K562 (cell line): Measurements from ENCODE around the gene OLFML2A. TPM values are rescaled to one million over a fixed set of nuclear protein-coding genes. Genes with fewer than 3 reads are reported as not detected.

Experiments
- CBX2 ChIP-seq: fragments of 200-600 bp; sonication (generic); IDR thresholded peaks from one replicate; pipeline ENCODE4 v1.6.1; 2012; ENCODE audit warnings: mild to moderate bottlenecking, low read length, inconsistent platforms; ENCODE audit not compliant: insufficient read depth, poor library complexity, severe bottlenecking
- CBX8 ChIP-seq: fragments of 200-600 bp; sonication (generic); IDR thresholded peaks from 2 replicates; pipeline ENCODE4 v1.6.1; 2012; ENCODE audit warnings: borderline replicate concordance, mixed run types, low read depth, mild to moderate bottlenecking, moderate library complexity, mixed read lengths, low read length, control low read depth, inconsistent platforms; ENCODE audit not compliant: poor library complexity, severe bottlenecking; ENCODE audit errors: extremely low read depth
- CCNT2 ChIP-seq: IDR thresholded peaks from 2 replicates; pipeline ENCODE4 v1.6.1; 2011; ENCODE audit warnings: borderline replicate concordance, low read depth, mild to moderate bottlenecking, moderate library complexity, mixed read lengths, low read length; ENCODE audit not compliant: insufficient read length; ENCODE audit errors: extremely low read depth
- KDM1A ChIP-seq, 2 experiments: fragments of 450-650 bp; IDR thresholded peaks; 2 replicates each; pipeline ENCODE4 v1.6.1; 2016; ENCODE audit warnings: mild to moderate bottlenecking in 2 of 2
- KLF10 ChIP-seq: fragments of 250-450 bp; sonication (Bioruptor Pico); IDR thresholded peaks from 2 replicates; pipeline ENCODE4 v1.6.1; 2021; ENCODE audit warnings: matching md5 sums
- MAFK ChIP-seq: IDR thresholded peaks from 2 replicates; pipeline ENCODE4 v1.6.1; 2011; ENCODE audit warnings: low read length, improper control_type of control experiment
- MEF2D ChIP-seq: conservative IDR thresholded peaks from 2 replicates; pipeline ENCODE4 v1.6.1; 2016; ENCODE audit warnings: low read depth, missing genetic modification characterization, missing compliant biosample characterization
- NFYB ChIP-seq: IDR thresholded peaks from 2 replicates; pipeline ENCODE4 v1.6.1; 2011; ENCODE audit warnings: mild to moderate bottlenecking, moderate library complexity; ENCODE audit not compliant: insufficient read length; ENCODE audit errors: extremely low read depth
- SMAD2 ChIP-seq: fragments of 150-350 bp; IDR thresholded peaks from 2 replicates; pipeline ENCODE4 v1.6.1; 2014; ENCODE audit warnings: low read depth, mild to moderate bottlenecking, low read length
- SMARCA4 ChIP-seq: fragments of 450-650 bp; IDR thresholded peaks from 2 replicates; pipeline ENCODE4 v1.6.1; 2016
- SMC3 ChIP-seq: conservative IDR thresholded peaks from 2 replicates; pipeline ENCODE4 v1.6.1; 2011; ENCODE audit warnings: low read depth, low read length, improper control_type of control experiment; ENCODE audit not compliant: insufficient read depth
- TGIF2 ChIP-seq: sonication (generic); formaldehyde crosslinking; IDR thresholded peaks from 2 replicates; pipeline ENCODE4 v1.8.1; 2022; ENCODE audit warnings: mild to moderate bottlenecking, missing genetic modification reagents, moderate library complexity
- TOE1 ChIP-seq, 2 experiments: fragments of 450-650 bp in 1 of 2; sonication (generic) in 1 of 2; formaldehyde crosslinking in 1 of 2; IDR thresholded peaks; 2 replicates each; pipeline versions ENCODE4 v1.7.1 to v1.8.0; 2016 to 2022; ENCODE audit warnings: borderline replicate concordance in 2 of 2, mild to moderate bottlenecking in 2 of 2, antibody characterized with exemption in 1 of 2, inconsistent platforms in 1 of 2, low read depth in 1 of 2, missing genetic modification reagents in 1 of 2, moderate library complexity in 1 of 2
- ZSCAN32 ChIP-seq: fragments of 450-650 bp; formaldehyde crosslinking; IDR thresholded peaks from 2 replicates; pipeline ENCODE4 v1.4.0; 2020; ENCODE audit warnings: mild to moderate bottlenecking, moderate library complexity
- polyA plus RNA-seq, 8 experiments: library from polyadenylated mRNA; depleted of rRNA in 4 of 8; stranded (reverse) in 5 of 8; unstranded in 3 of 8; fragments of >200 nt; fragmentation: Nextera tagmentation in 2 of 8; fragmentation: Illumina TruSeq in 1 of 8; extraction: Ambion mirVana in 2 of 8; extraction: Trizol in 1 of 8; gene quantifications; 2 replicates each; pipeline versions ENCODE4 v1.2.1 to v1.2.3, GENCODE V29; 2011 to 2014; ENCODE audit warnings: inconsistent platforms in 1 of 8, missing spikeins in 1 of 8
- total RNA-seq, 7 experiments: library from RNA; depleted of rRNA in 6 of 7; stranded (reverse); fragments of >200 nt in 6 of 7; fragmentation: Illumina TruSeq in 2 of 7; extraction: Trizol in 2 of 7; gene quantifications; 2 replicates each; pipeline versions ENCODE4 v1.2.1 to v1.2.3, GENCODE V29; 2011 to 2021; ENCODE audit warnings: low replicate concordance in 1 of 7
- TF ChIP-seq, protein P1 (sequence below): fragments of 250-450 bp; sonication (Bioruptor Pico); IDR thresholded peaks from 2 replicates; pipeline ENCODE4 v1.9.0; 2021; ENCODE audit warnings: mild to moderate bottlenecking, inconsistent platforms
- TF ChIP-seq, protein P2 (sequence below): fragments of 250-450 bp; sonication (Bioruptor Pico); IDR thresholded peaks from 2 replicates; pipeline ENCODE4 v1.9.0; 2021; ENCODE audit warnings: mild to moderate bottlenecking
- TF ChIP-seq, protein P3 (sequence below), 2 experiments: fragments of 150-350 bp in 1 of 2; IDR thresholded peaks; 2 replicates each; pipeline ENCODE4 v1.6.1; 2012 to 2016; ENCODE audit warnings: low read depth in 2 of 2, low read length in 2 of 2, mild to moderate bottlenecking in 1 of 2, moderate library complexity in 1 of 2
- TF ChIP-seq, protein P4 (sequence below): fragments of 450-650 bp; formaldehyde crosslinking; IDR thresholded peaks from 2 replicates; pipeline ENCODE4 v1.4.0; 2022; ENCODE audit warnings: missing genetic modification characterization

The OLFML2A gene
- total and polyA plus RNA-seq, 9 of the 15 experiments (the other 6 are each of a cell fraction or from before 2014, with no cell fraction given) = 0.16 TPM; not detected in 8

DNA sequence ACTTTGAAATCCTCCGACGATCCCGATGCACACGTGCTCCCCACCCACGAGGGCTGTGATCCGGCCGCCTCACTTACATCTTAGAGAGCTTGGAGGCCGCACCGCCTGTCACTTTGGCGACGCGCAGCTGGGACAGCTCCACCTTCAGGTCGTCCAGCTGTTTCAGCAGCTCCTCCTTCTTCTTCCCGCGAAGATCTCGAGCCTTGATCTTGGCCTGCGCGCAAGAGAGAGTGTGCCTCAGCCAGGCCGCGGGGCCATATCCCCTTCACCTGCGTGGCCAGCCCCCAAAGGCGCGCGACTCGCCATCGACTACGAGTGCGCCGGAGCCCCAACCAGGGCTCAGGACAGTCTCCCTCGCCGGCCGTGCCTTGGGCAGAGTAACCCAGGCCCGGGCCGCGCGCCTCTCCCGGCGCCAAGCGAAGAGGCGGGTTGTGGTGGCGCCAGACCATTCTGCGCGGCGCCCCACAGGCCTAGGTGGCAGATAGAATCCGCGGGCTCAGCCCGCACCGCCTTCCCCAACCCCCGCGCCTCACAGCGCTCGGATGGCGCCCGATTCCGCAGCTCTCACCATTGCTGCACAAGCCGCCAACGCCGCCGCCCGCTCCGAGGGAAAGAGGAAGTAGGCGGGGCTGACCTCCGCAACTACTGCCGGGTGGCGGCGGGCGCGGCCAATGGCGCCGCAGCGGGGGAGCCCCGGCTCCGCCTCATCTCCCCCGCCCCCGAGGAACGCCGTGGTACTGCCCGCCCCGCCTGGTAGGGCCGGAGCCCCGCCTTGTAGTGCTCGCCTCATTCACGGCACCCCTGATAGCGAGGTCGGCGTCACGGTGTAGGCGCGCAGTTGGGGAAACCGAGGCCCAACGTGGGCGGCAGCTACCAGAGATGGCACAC, 84.7 kb downstream of the OLFML2A start, which contains the start of the genes ARPC5L and RPL35 (continued):
- no peak for TF ChIP-seq KDM1A (IDR thresholded peaks at IDR 0.05)
- no peak for TF ChIP-seq SMARCA4
- TF ChIP-seq, protein P1, sequence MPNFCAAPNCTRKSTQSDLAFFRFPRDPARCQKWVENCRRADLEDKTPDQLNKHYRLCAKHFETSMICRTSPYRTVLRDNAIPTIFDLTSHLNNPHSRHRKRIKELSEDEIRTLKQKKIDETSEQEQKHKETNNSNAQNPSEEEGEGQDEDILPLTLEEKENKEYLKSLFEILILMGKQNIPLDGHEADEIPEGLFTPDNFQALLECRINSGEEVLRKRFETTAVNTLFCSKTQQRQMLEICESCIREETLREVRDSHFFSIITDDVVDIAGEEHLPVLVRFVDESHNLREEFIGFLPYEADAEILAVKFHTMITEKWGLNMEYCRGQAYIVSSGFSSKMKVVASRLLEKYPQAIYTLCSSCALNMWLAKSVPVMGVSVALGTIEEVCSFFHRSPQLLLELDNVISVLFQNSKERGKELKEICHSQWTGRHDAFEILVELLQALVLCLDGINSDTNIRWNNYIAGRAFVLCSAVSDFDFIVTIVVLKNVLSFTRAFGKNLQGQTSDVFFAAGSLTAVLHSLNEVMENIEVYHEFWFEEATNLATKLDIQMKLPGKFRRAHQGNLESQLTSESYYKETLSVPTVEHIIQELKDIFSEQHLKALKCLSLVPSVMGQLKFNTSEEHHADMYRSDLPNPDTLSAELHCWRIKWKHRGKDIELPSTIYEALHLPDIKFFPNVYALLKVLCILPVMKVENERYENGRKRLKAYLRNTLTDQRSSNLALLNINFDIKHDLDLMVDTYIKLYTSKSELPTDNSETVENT (CRISPR knock-in tag) = peak; percentile 34; the same call in 1 of the 2 replicates
- no peak for TF ChIP-seq KLF10 (CRISPR knock-in tag)
- TF ChIP-seq, protein P2, sequence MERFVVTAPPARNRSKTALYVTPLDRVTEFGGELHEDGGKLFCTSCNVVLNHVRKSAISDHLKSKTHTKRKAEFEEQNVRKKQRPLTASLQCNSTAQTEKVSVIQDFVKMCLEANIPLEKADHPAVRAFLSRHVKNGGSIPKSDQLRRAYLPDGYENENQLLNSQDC (CRISPR knock-in tag) = peak; percentile 77; the same call in 1 of the 2 replicates
- TF ChIP-seq MEF2D (tag) = no peak
- TF ChIP-seq CCNT2 = peak; percentile 96
- TF ChIP-seq, protein P3, sequence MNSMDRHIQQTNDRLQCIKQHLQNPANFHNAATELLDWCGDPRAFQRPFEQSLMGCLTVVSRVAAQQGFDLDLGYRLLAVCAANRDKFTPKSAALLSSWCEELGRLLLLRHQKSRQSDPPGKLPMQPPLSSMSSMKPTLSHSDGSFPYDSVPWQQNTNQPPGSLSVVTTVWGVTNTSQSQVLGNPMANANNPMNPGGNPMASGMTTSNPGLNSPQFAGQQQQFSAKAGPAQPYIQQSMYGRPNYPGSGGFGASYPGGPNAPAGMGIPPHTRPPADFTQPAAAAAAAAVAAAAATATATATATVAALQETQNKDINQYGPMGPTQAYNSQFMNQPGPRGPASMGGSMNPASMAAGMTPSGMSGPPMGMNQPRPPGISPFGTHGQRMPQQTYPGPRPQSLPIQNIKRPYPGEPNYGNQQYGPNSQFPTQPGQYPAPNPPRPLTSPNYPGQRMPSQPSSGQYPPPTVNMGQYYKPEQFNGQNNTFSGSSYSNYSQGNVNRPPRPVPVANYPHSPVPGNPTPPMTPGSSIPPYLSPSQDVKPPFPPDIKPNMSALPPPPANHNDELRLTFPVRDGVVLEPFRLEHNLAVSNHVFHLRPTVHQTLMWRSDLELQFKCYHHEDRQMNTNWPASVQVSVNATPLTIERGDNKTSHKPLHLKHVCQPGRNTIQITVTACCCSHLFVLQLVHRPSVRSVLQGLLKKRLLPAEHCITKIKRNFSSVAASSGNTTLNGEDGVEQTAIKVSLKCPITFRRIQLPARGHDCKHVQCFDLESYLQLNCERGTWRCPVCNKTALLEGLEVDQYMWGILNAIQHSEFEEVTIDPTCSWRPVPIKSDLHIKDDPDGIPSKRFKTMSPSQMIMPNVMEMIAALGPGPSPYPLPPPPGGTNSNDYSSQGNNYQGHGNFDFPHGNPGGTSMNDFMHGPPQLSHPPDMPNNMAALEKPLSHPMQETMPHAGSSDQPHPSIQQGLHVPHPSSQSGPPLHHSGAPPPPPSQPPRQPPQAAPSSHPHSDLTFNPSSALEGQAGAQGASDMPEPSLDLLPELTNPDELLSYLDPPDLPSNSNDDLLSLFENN (IDR thresholded peaks at IDR 0.05; ENCODE audit: low read depth in 2 of 2, low read length in 2 of 2) = peak in 1 of 2 experiments; percentile 52; a peak in 1 of 4 replicates
- peak; percentile 51 for TF ChIP-seq NFYB
- TF ChIP-seq, protein P4, sequence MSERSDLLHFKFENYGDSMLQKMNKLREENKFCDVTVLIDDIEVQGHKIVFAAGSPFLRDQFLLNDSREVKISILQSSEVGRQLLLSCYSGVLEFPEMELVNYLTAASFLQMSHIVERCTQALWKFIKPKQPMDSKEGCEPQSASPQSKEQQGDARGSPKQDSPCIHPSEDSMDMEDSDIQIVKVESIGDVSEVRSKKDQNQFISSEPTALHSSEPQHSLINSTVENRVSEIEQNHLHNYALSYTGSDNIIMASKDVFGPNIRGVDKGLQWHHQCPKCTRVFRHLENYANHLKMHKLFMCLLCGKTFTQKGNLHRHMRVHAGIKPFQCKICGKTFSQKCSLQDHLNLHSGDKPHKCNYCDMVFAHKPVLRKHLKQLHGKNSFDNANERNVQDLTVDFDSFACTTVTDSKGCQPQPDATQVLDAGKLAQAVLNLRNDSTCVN (CRISPR knock-in tag) = 0 out of 2 replicates have a peak, but pooled peaks have one; percentile 6
- TF ChIP-seq SMC3 = no peak
- TF ChIP-seq SMAD2 = no peak
- no peak for TF ChIP-seq CBX2
- TF ChIP-seq ZSCAN32 (CRISPR knock-in tag) = no peak
- TF ChIP-seq CBX8 = no peak
- peak; percentile 81 for TF ChIP-seq TOE1 (IDR thresholded peaks at IDR 0.05; ENCODE audit: borderline replicate concordance)
- TF ChIP-seq TOE1 (CRISPR knock-in tag; IDR thresholded peaks at IDR 0.05; ENCODE audit: borderline replicate concordance, low read depth) = no peak
- TF ChIP-seq TGIF2 (CRISPR knock-in tag) = peak; percentile 12; the same call in 1 of the 2 replicates
- TF ChIP-seq MAFK = 0 out of 2 replicates have a peak, but pooled peaks have one; percentile 3
